HepG2 (cell line): ENCODE data around the gene SLC22A13. TPM values are rescaled to one million over a fixed set of nuclear protein-coding genes. Genes with fewer than 3 reads are reported as not detected.

ENCODE experiments used
- ARNT2 ChIP-seq: sonication (generic); formaldehyde crosslinking; IDR thresholded peaks from 2 replicates; pipeline ENCODE4 v1.8.0; 2022; ENCODE audit warnings: mild to moderate bottlenecking, low read depth, missing genetic modification reagents, moderate library complexity
- ASH2L ChIP-seq: fragments of 300-600, 200-600 bp; sonication (generic); IDR thresholded peaks from 2 replicates; pipeline ENCODE4 v1.7.0; 2017; ENCODE audit warnings: low read depth, mild to moderate bottlenecking, moderate library complexity, mixed read lengths, low read length; ENCODE audit not compliant: insufficient read length
- BORCS8-MEF2B ChIP-seq: sonication (generic); formaldehyde crosslinking; IDR thresholded peaks from 2 replicates; pipeline ENCODE4 v1.8.0; 2022; ENCODE audit warnings: mild to moderate bottlenecking, missing genetic modification reagents
- BRF2 ChIP-seq: sonication (generic); formaldehyde crosslinking; IDR thresholded peaks from 2 replicates; pipeline ENCODE4 v1.8.1; 2022; ENCODE audit warnings: mild to moderate bottlenecking, missing genetic modification reagents
- CEBPB ChIP-seq: IDR thresholded peaks from 2 replicates; pipeline ENCODE4 v1.6.1; 2011; ENCODE audit warnings: low read depth, low read length, improper control_type of control experiment, borderline replicate concordance
- CEBPG ChIP-seq: IDR thresholded peaks from 2 replicates; pipeline ENCODE4 v1.6.1; 2016
- CHCHD3 ChIP-seq: sonication (generic); formaldehyde crosslinking; IDR thresholded peaks from 2 replicates; pipeline ENCODE4 v1.8.0; 2022; ENCODE audit warnings: mild to moderate bottlenecking, missing genetic modification reagents, moderate library complexity
- GPBP1L1 ChIP-seq: sonication (generic); formaldehyde crosslinking; IDR thresholded peaks from 2 replicates; pipeline ENCODE4 v1.5.0; 2020; ENCODE audit warnings: mild to moderate bottlenecking, missing genetic modification reagents
- HNF4A ChIP-seq: sonication (generic); formaldehyde crosslinking; IDR thresholded peaks from 2 replicates; pipeline ENCODE4 v1.4.0; 2020; ENCODE audit warnings: missing genetic modification reagents
- JUN ChIP-seq: sonication (generic); formaldehyde crosslinking; IDR thresholded peaks from 2 replicates; pipeline ENCODE4 v1.4.0; 2020; ENCODE audit warnings: mild to moderate bottlenecking, missing genetic modification reagents
- MATR3 ChIP-seq: sonication (generic); formaldehyde crosslinking; IDR thresholded peaks from 2 replicates; pipeline ENCODE4 v1.4.0; 2020; ENCODE audit warnings: missing genetic modification reagents
- RBM22 ChIP-seq: fragments of 200-400 bp; formaldehyde crosslinking; optimal IDR thresholded peaks from 2 replicates; pipeline ENCODE3; 2017; ENCODE audit warnings: mild to moderate bottlenecking, low read length, moderate library complexity
- SKI ChIP-seq: fragments of 450-650 bp; IDR thresholded peaks from one replicate; pipeline ENCODE4 v1.6.1; 2018; ENCODE audit warnings: mild to moderate bottlenecking; ENCODE audit not compliant: partially characterized antibody
- ZFY ChIP-seq: sonication (generic); formaldehyde crosslinking; IDR thresholded peaks from 2 replicates; pipeline ENCODE4 v1.4.0; 2020; ENCODE audit warnings: missing genetic modification reagents
- ZNF160 ChIP-seq: sonication (generic); formaldehyde crosslinking; IDR thresholded peaks from 2 replicates; pipeline ENCODE4 v1.8.0; 2022; ENCODE audit warnings: mild to moderate bottlenecking, inconsistent platforms, missing genetic modification reagents
- ZNF253 ChIP-seq: sonication (generic); formaldehyde crosslinking; IDR thresholded peaks from 2 replicates; pipeline ENCODE4 v1.8.0; 2022; ENCODE audit warnings: mild to moderate bottlenecking, missing genetic modification reagents, borderline replicate concordance
- ZNF550 ChIP-seq: sonication (generic); formaldehyde crosslinking; IDR thresholded peaks from 2 replicates; pipeline ENCODE4 v1.4.0; 2020; ENCODE audit warnings: mild to moderate bottlenecking, missing genetic modification reagents, borderline replicate concordance
- ZNF646 ChIP-seq: sonication (generic); formaldehyde crosslinking; IDR thresholded peaks from 2 replicates; pipeline ENCODE4 v1.9.0; 2021; ENCODE audit warnings: mild to moderate bottlenecking, missing genetic modification reagents
- ZNF704 ChIP-seq: sonication (generic); formaldehyde crosslinking; IDR thresholded peaks from 2 replicates; pipeline ENCODE4 v1.8.1; 2023; ENCODE audit warnings: mild to moderate bottlenecking, inconsistent platforms, moderate library complexity, missing genetic modification reagents, borderline replicate concordance
- ZNF75D ChIP-seq: sonication (generic); formaldehyde crosslinking; IDR thresholded peaks from 2 replicates; pipeline ENCODE4 v1.8.1; 2023; ENCODE audit warnings: missing genetic modification reagents, mild to moderate bottlenecking, borderline replicate concordance
- polyA plus RNA-seq, 8 experiments: library from polyadenylated mRNA; depleted of rRNA in 3 of 8; stranded (reverse) in 7 of 8; unstranded in 1 of 8; fragments of >200 nt; fragmentation: Illumina TruSeq in 4 of 8; extraction: Trizol in 4 of 8; gene quantifications; 2 replicates each; pipeline versions ENCODE4 v1.2.1 to v1.2.3, GENCODE V29; 2011 to 2016; ENCODE audit warnings: low read depth in 4 of 8, missing spikeins in 1 of 8, mixed read lengths in 1 of 8; ENCODE audit not compliant: insufficient read depth in 1 of 8
- total RNA-seq, 5 experiments: library from RNA; depleted of rRNA; stranded (reverse); fragments of >200 nt; fragmentation: Illumina TruSeq; extraction: Trizol; gene quantifications; 2 replicates each; pipeline ENCODE4 v1.2.3, GENCODE V29; 2016; ENCODE audit warnings: low read depth in 1 of 5

SLC22A13 gene
- total and polyA plus RNA-seq, 2 of the 13 experiments (the other 11 are each of a cell fraction or from before 2014, with no cell fraction given): 0.20 TPM; not detected in 1

- TF ChIP-seq GPBP1L1 (CRISPR knock-in tag): no peak
- TF ChIP-seq ASH2L: no peak
- TF ChIP-seq BORCS8-MEF2B (CRISPR knock-in tag): no peak
- no peak for TF ChIP-seq ZNF253 (CRISPR knock-in tag)
- TF ChIP-seq BRF2 (CRISPR knock-in tag): no peak
- 0 out of 2 replicates have a peak, but pooled peaks have one; percentile 29 for TF ChIP-seq CEBPG (CRISPR knock-in tag)
- TF ChIP-seq RBM22: peak; percentile 23
- no peak for TF ChIP-seq JUN (CRISPR knock-in tag)
- peak; percentile 43 for TF ChIP-seq SKI
- no peak for TF ChIP-seq ZNF550 (CRISPR knock-in tag)
- TF ChIP-seq ZNF160 (CRISPR knock-in tag): no peak
- no peak for TF ChIP-seq ZNF646 (CRISPR knock-in tag)
- TF ChIP-seq ARNT2: no peak
- no peak for TF ChIP-seq ZNF704 (CRISPR knock-in tag)
- TF ChIP-seq MATR3 (CRISPR knock-in tag): no peak
- TF ChIP-seq CEBPB: peak; percentile 69; the same call in 1 of the 2 replicates
- TF ChIP-seq ZNF75D (CRISPR knock-in tag): no peak
- no peak for TF ChIP-seq CHCHD3
- peak; percentile 59 for TF ChIP-seq HNF4A (CRISPR knock-in tag)
- TF ChIP-seq ZFY: no peak
Observed at GRCh38 chr3:38250198-38250597, 15.4 kb upstream of the SLC22A13 start (continued).
